GM13976 (cell line): ENCODE data around the gene KCNMA1.

Experiments
- DNase-seq: peaks from one replicate; pipeline ENCODE4 v3.0.0; 2012; ENCODE audit warnings: low spot score
- CTCF ChIP-seq: IDR thresholded peaks from 2 replicates; pipeline ENCODE4 v1.5.1; 2012; ENCODE audit warnings: borderline replicate concordance, mild to moderate bottlenecking; ENCODE audit not compliant: insufficient read depth; ENCODE audit errors: extremely low read depth, missing control alignments, control extremely low read depth
- in situ Hi-C: fragments of 300-500 bp; cut with MboI; formaldehyde crosslinking; loops from one replicate; pipeline ENCODE4 v1.12.0; 2022; ENCODE audit warnings: low sequenced_read_pairs, mixed read lengths, inconsistent platforms; ENCODE audit not compliant: unreplicated experiment

The KCNMA1 gene

GRCh38 chr10:77616766-77617165, 20.8 kb downstream of the KCNMA1 start:
- no peak for DNase-seq
- TF ChIP-seq CTCF, result no peak
- in situ Hi-C loops, result no loop called here

GRCh38 chr10:77614778-77615625, 22.6 kb downstream of the KCNMA1 start:
- in situ Hi-C loops, result no loop called here
- TF ChIP-seq CTCF, result no peak
- DNase-seq, result no peak

- in situ Hi-C loops, result no loop called here
- DNase-seq, result no peak
- no peak for TF ChIP-seq CTCF
These were observed 24.0 kb downstream of the KCNMA1 start for GRCh38 chr10:77613476-77614130.

GRCh38 chr10:77611670-77612069, 25.9 kb downstream of the KCNMA1 start:
- in situ Hi-C loops, result no loop called here
- TF ChIP-seq CTCF, result no peak
- DNase-seq, result no peak

- in situ Hi-C loops, result no loop called here
- TF ChIP-seq CTCF, result no peak
- DNase-seq, result no peak
These were observed 26.4 kb downstream of the KCNMA1 start for GRCh38 chr10:77611221-77611620.

GRCh38 chr10:77609781-77610272, 27.8 kb downstream of the KCNMA1 start:
- DNase-seq, result peak; percentile 54
- TF ChIP-seq CTCF, result no peak
- in situ Hi-C loops, result no loop called here
